Middle frontal gyrus (tissue), 1 donor: ENCODE results near the gene SUSD4.

Experiments
- DNase-seq: peaks from one replicate; pipeline ENCODE4 v3.0.0-alpha.2; 2015; ENCODE audit warnings: low spot score; ENCODE audit errors: extremely low spot score

The SUSD4 gene

GRCh38 chr1:223331301-223331700 lies 32.7 kb downstream of the SUSD4 start:
- DNase-seq = no peak

DNA sequence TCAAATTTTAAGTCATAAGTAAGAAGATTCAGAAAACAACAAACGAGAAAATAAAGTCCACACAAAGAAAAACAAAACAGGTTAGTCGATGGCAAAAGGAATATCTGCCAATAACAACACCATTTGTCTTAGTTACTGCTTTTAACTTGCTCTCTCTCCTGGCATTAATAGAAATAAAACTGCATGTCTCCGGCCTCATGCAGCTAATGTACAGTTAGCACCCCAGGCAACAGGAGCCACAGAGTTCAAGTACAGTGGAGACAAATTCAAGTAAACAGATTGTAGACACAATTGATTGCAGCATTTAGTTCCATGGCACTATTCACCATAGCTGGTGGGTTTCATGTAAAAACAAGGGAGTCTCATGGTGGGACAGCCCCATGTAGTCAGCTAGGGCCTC lies 33.5 kb downstream of the SUSD4 start:
- no peak for DNase-seq

GRCh38 chr1:223329664-223330415 lies 34.1 kb downstream of the SUSD4 start:
- DNase-seq = no peak

- DNase-seq = no peak
These were observed 34.7 kb downstream of the SUSD4 start for GRCh38 chr1:223329252-223329651.

DNA sequence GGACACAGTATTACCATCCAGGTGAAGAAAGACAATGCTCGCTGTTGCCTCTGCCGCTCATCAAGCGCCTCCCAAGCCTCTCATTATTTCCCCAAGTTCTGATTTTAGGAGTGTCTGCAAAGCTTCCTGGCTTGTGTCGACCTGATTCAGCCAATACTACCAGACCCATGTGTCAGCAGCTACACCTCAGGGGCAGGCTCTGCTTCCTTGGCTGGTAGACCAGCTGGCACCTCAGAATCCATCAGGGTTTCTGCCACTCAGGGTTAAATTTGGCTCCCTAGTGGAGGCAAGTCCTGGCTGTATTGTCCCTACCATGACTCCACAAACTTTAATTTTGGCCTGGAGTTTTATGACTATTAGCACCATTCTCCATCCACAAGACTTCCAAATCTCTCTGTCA lies 35.4 kb downstream of the SUSD4 start:
- DNase-seq = no peak

GRCh38 chr1:223326776-223327175 lies 37.2 kb downstream of the SUSD4 start:
- DNase-seq = no peak

GRCh38 chr1:223323491-223324484 lies 40.2 kb downstream of the SUSD4 start:
- DNase-seq = no peak

GRCh38 chr1:223322868-223323267 lies 41.1 kb downstream of the SUSD4 start:
- no peak for DNase-seq

DNA sequence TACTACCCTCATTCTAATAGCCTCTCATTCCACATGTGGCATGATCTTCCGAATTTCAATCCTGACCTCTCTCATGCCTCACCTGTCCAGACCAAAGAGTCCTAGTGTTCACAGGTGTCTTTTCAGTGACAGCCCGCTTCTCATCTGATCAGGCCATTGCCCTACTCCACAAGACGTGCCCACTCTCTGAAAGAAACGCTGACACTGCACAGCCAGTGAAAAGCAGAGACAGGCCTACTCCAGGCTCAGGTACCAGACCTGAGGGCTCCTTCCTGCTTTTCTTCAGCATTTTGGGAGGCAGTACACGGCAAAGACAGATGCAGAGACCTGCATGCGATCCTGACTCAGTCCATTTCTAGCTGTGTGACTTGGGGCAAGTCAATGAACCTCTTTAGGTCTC lies 43.0 kb downstream of the SUSD4 start:
- DNase-seq = no peak

- DNase-seq = no peak
These were observed 43.9 kb downstream of the SUSD4 start for GRCh38 chr1:223319905-223320580.

- DNase-seq = no peak
These were observed 44.6 kb downstream of the SUSD4 start for GRCh38 chr1:223319398-223319797.

DNA sequence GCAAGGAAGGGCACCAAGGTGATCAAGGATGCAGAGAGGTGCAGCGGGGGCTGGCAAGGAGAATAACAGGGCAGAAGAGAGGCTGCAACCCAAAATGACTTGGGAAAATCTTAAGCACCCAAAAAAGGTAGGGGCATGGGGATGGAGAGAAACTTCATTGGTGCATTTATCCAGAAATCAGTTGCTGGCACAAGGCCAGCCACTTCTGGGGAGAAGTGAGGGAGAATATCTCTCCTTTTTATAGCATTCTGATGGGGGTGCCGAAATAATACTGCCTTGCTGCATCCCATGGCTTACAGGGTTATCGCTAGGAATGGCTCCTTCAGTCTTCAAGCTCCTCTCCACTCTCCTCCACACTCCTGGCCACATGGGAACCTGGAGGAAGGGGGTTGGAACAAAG lies 47.9 kb downstream of the SUSD4 start:
- no peak for DNase-seq

- DNase-seq = no peak
These were observed 48.3 kb downstream of the SUSD4 start for GRCh38 chr1:223315665-223316064.

DNA sequence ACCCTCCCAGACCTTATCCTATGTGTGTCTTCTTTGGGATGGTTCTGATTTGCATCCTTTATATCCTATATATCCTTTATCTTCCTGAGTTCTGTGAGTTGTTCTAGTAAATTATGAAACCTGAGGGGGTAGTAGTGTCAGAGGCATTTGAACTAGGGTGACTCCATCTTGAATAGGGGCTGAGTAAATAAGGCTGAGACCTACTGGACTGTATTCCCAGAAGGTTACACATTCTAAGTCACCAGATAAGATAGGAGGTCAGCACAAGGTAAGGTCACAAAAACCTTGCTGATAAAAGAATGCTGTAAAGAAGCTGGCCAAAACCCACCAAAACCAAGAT lies 50.6 kb downstream of the SUSD4 start:
- DNase-seq = no peak

DNA sequence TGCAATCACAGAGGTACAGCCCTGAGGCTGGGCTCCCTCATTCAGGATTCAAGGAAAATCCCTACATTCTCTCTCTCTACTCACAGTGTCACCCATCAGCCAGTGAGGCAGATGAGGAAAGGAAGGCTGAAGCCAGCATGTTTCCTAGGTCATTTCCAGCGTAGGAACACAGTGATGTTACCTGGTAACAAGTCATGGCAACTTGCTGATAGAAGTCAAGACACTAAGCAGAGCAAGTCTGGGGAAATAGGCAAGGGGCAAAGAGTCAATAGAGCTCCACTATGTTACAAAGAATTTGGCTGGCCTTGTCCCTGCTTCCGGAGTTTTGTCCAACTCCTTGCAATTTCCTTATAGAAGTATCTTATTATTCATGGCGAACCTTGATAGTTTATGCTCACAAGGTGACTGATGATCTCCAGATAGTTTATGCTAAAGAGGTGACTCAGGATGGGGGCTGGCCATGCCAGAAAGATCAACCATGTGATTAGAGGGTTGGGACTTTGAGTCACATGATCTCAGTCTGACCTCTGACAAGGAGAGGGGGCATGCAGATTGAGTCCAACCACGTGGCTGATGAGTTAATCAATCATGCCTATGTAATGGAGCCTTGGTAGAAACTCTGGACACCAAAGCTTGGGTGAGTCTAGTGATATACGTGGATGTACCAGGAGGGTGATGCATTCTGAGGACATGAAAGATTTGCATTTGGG lies 51.1 kb downstream of the SUSD4 start:
- no peak for DNase-seq

GRCh38 chr1:223312273-223312672 lies 51.7 kb downstream of the SUSD4 start:
- no peak for DNase-seq

DNA sequence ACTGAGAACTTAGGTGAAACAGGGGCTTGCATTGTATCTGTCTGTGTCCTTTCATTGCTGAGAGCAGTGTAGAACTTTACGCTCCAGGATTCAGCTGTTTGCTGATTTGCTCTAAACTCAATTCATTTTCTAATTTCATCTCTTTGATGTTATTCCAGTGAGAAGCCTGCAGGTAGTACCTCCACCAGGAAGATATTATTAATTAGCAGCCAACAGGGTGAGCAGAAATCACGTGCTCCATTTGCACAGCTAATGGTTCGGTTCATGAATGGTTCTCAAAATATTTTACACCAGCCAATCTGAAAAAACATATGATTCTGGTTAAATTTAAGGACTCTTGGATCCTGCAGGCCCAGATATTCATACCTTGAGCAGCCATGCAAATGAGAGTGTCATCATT lies 52.1 kb downstream of the SUSD4 start:
- no peak for DNase-seq

GRCh38 chr1:223308136-223308535 lies 55.8 kb downstream of the SUSD4 start:
- DNase-seq = no peak

DNA sequence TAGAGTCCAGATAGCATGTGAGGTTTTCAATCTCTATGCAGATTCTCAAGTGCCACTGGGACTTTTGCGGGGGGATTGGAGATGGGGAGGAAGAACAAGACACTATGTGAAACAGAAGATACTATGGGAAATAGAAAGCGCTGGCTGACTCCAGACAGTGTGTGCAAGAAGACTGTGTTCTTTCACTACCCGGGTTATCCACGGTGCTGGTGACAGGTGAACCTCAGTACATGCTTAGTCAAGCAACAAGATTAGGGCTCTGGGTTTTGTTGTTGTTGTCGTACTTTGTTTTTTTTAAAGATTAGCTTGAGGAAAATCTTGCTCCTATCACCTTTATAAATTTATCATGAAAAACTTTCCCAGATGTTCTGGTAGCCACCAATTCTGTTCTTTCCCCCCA lies 56.4 kb downstream of the SUSD4 start:
- no peak for DNase-seq

DNA sequence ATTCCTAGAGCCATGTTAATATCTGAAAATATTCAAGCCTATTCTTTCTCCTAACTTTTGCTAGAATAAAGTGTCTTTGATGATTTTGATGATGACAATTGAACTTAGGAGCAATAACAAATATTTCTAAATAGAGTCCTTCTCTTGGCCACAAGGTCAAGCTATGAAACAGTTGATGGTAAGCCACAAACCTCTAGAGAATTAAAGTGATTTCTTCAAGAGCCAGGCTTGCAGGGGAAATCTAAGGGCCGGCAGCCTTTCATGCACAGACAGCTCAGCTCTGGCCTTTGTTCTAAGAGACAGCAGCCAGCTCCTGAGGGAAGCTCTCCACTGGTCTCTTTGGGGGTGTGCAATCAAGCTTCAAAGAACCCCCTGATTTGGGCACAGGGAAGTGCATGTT lies 59.0 kb downstream of the SUSD4 start:
- DNase-seq = no peak

- DNase-seq = no peak
These were observed 62.6 kb downstream of the SUSD4 start for GRCh38 chr1:223301371-223301770.
